Measurements from ENCODE around the gene KRTAP10-3.
"Not testable (repeated sequence)": the region's sequence is repeated elsewhere in the genome, so short reads cannot be mapped to it uniquely, and the experiment has no call there.

KRTAP10-3 gene

GRCh38 chr21:44583800-44584147, 25.2 kb upstream of the KRTAP10-3 start:
- ChIA-PET POLR2A (ENCODE audit: low non-redundant PET) (no interaction called here), CTCF (interaction anchor here (0.9 kb wide), 1 partner anchor 32 kb away, joined by 3 read pairs; no protein-coding TSS in a partner anchor)
- TF ChIP-seq CTCF (conservative IDR thresholded peaks at IDR 0.05; ENCODE audit: low read depth): no peak
- H3K27ac ChIP-seq: no peak overlapping the region
- no peak for DNase-seq (ENCODE audit: low spot score)

- ChIA-PET CTCF (interaction anchor here (0.6 to 0.9 kb wide), 2 partner anchors 33 to 127 kb away, joined by 3 to 4 read pairs; no protein-coding TSS in a partner anchor), POLR2A (ENCODE audit: low non-redundant PET) (no interaction called here)
- DNase-seq (ENCODE audit: low spot score): no peak
- no peak for TF ChIP-seq CTCF (conservative IDR thresholded peaks at IDR 0.05; ENCODE audit: low read depth)
- H3K27ac ChIP-seq: no peak overlapping the region
These were observed 24.6 kb upstream of the KRTAP10-3 start for GRCh38 chr21:44583089-44583799.

- no peak for DNase-seq (ENCODE audit: low spot score)
- no peak overlapping the region for H3K27ac ChIP-seq
- TF ChIP-seq CTCF (conservative IDR thresholded peaks at IDR 0.05; ENCODE audit: low read depth): no peak
- ChIA-PET POLR2A (ENCODE audit: low non-redundant PET) (no interaction called here), CTCF (no interaction called here)
These were observed 23.5 kb upstream of the KRTAP10-3 start for GRCh38 chr21:44582055-44582454.

DNA sequence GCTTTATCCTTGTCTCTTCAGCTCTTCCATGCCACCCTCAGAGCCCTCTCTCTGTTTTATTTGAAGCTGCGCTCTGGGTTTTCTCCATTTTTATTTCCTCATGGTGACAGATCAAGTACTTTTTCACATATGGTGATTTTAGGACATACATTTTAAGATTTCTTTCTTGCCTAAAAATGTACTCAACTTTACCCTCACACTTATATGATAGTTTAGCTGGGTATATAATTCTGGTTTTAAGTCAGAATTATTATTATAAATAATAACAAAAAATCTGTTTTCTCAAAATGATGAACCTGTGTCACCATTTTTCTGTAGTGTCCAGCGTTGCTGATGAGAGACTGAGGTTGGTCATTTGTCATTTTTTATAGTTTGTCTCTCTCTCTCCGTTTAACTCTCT, 22.6 kb upstream of the KRTAP10-3 start:
- DNase-seq (ENCODE audit: low spot score): no peak
- no peak for TF ChIP-seq CTCF (conservative IDR thresholded peaks at IDR 0.05; ENCODE audit: low read depth)
- POLR2A ChIA-PET (ENCODE audit: low non-redundant PET): no interaction called here
- H3K27ac ChIP-seq: no peak overlapping the region
- CTCF ChIA-PET: interaction anchor here (0.5 kb wide), 1 partner anchor 161 kb away, joined by 5 read pairs; no protein-coding TSS in a partner anchor

- H3K27ac ChIP-seq; CTCF ChIA-PET; DNase-seq (ENCODE audit: low spot score); POLR2A ChIA-PET (ENCODE audit: low non-redundant PET): not testable (repeated sequence)
These were observed 21.7 kb upstream of the KRTAP10-3 start, which contains the start of gene KRTAP10-5 for GRCh38 chr21:44580231-44580821. TSS of gene KRTAP10-5 (minus strand) at chr21:44580604. CDS start at chr21:44580578, 26 bp downstream.

GRCh38 chr21:44579833-44580144, 21.2 kb upstream of the KRTAP10-3 start:
- no peak for TF ChIP-seq CTCF (conservative IDR thresholded peaks at IDR 0.05; ENCODE audit: low read depth)
- CTCF ChIA-PET: interaction anchor here (1.3 kb wide), 1 partner anchor 69 kb away, joined by 3 read pairs; no protein-coding TSS in a partner anchor
- H3K27ac ChIP-seq: no peak overlapping the region
- no peak for DNase-seq (ENCODE audit: low spot score)
- POLR2A ChIA-PET (ENCODE audit: low non-redundant PET): no interaction called here

All from RWPE1 (cell line).